ENCODE data around the gene KRT79.

DNA sequence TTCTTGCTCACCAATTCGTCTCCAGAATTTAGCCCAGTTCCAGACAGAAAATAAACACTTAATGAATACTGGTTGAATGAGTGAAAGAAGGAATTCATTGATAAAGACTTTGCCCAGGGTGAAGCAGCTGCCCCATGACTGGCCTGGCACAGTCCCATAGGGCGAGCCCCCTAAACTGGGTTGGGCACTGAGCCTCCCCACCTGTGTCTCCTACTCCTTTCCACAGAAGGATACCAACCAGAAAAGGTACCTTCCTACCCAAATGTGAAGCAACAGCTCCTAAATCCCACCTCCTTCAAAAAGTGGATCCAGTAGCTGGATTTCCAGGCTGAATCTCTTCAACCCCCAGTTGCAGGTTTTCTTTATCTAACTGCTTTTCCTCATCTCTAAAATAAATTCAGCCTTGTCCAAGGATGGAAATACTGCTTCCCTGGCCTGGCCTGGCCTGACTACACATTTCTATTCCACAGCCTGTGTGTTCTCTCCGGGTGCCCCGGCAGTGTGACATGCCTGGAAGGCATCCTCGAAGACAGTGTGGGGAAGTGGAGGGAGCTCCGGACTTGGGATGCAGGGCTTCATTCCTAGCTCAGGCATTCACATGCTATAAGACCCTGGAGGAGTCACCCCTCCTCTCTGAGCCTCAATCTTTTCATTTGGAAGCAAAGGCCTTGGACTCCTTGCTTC is 45.8 kb downstream of the KRT79 start:
- TF ChIP-seq NRF1 (conservative IDR thresholded peaks at IDR 0.05 in 1 of 2, IDR thresholded peaks at IDR 0.05 in 1 of 2) (no peak), KLF6 (CRISPR knock-in tag; IDR thresholded peaks at IDR 0.05; ENCODE audit: borderline replicate concordance) (no peak)
- TF ChIP-seq, protein P1, sequence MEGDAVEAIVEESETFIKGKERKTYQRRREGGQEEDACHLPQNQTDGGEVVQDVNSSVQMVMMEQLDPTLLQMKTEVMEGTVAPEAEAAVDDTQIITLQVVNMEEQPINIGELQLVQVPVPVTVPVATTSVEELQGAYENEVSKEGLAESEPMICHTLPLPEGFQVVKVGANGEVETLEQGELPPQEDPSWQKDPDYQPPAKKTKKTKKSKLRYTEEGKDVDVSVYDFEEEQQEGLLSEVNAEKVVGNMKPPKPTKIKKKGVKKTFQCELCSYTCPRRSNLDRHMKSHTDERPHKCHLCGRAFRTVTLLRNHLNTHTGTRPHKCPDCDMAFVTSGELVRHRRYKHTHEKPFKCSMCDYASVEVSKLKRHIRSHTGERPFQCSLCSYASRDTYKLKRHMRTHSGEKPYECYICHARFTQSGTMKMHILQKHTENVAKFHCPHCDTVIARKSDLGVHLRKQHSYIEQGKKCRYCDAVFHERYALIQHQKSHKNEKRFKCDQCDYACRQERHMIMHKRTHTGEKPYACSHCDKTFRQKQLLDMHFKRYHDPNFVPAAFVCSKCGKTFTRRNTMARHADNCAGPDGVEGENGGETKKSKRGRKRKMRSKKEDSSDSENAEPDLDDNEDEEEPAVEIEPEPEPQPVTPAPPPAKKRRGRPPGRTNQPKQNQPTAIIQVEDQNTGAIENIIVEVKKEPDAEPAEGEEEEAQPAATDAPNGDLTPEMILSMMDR (IDR thresholded peaks at IDR 0.05 in 2 of 3, conservative IDR thresholded peaks at IDR 0.05 in 1 of 3; ENCODE audit: insufficient read depth in 2 of 3, low read depth in 1 of 3, low read length in 3 of 3), result no peak

All from K562 (cell line).